HepG2 (cell line): ENCODE results near the gene PHLDB1. TPM values are rescaled to one million over a fixed set of nuclear protein-coding genes. Genes with fewer than 3 reads are reported as not detected.

Source experiments
- BCL6 ChIP-seq: IDR thresholded peaks from 2 replicates; pipeline ENCODE4 v1.6.1; 2016; ENCODE audit warnings: missing genetic modification reagents, missing compliant biosample characterization
- EP300 ChIP-seq, 3 experiments: sonication (generic) in 1 of 3; formaldehyde crosslinking in 1 of 3; IDR thresholded peaks; 2 replicates each; pipeline versions ENCODE4 v1.5.1 to v1.6.1; 2011 to 2020; ENCODE audit warnings: low read depth in 2 of 3, low read length in 2 of 3, borderline replicate concordance in 1 of 3, improper control_type of control experiment in 1 of 3, mild to moderate bottlenecking in 1 of 3, missing genetic modification reagents in 1 of 3, moderate library complexity in 1 of 3
- GZF1 ChIP-seq: sonication (generic); formaldehyde crosslinking; IDR thresholded peaks from 2 replicates; pipeline ENCODE4 v1.5.1; 2020; ENCODE audit warnings: mild to moderate bottlenecking, missing genetic modification reagents
- HDAC2 ChIP-seq: sonication (generic); formaldehyde crosslinking; IDR thresholded peaks from 2 replicates; pipeline ENCODE4 v1.4.0; 2020; ENCODE audit warnings: missing genetic modification reagents
- HMG20A ChIP-seq: IDR thresholded peaks from 2 replicates; pipeline ENCODE4 v1.6.1; 2016; ENCODE audit warnings: borderline replicate concordance
- KAT7 ChIP-seq: IDR thresholded peaks from 2 replicates; pipeline ENCODE4 v1.6.1; 2018; ENCODE audit warnings: borderline replicate concordance, missing compliant biosample characterization
- PHF21A ChIP-seq: sonication (generic); formaldehyde crosslinking; IDR thresholded peaks from 2 replicates; pipeline ENCODE4 v1.5.0; 2020; ENCODE audit warnings: mild to moderate bottlenecking, missing genetic modification reagents
- POLR2AphosphoS5 ChIP-seq: IDR thresholded peaks from 2 replicates; pipeline ENCODE4 v1.6.1; 2012; ENCODE audit warnings: low read depth, low read length
- POLR2G ChIP-seq: fragments of 200-400 bp; formaldehyde crosslinking; IDR thresholded peaks from 2 replicates; pipeline ENCODE4 v1.6.1; 2018; ENCODE audit warnings: mild to moderate bottlenecking, low read depth, low read length, moderate library complexity
- RARG ChIP-seq: sonication (generic); formaldehyde crosslinking; IDR thresholded peaks from 2 replicates; pipeline ENCODE4 v1.4.0; 2020; ENCODE audit warnings: low read depth, mild to moderate bottlenecking, missing genetic modification reagents
- RFX5 ChIP-seq: IDR thresholded peaks from 2 replicates; pipeline ENCODE4 v1.6.1; 2011; ENCODE audit warnings: low read depth, low read length, improper control_type of control experiment
- RXRA ChIP-seq: sonication (generic); formaldehyde crosslinking; IDR thresholded peaks from 2 replicates; pipeline ENCODE4 v1.5.1; 2020; ENCODE audit warnings: missing genetic modification reagents
- SALL1 ChIP-seq: sonication (generic); formaldehyde crosslinking; IDR thresholded peaks from 2 replicates; pipeline ENCODE4 v1.8.0; 2022; ENCODE audit warnings: mild to moderate bottlenecking, missing genetic modification reagents
- SCMH1 ChIP-seq: sonication (generic); formaldehyde crosslinking; IDR thresholded peaks from 2 replicates; pipeline ENCODE4 v1.9.0; 2021; ENCODE audit warnings: missing genetic modification reagents, mild to moderate bottlenecking, borderline replicate concordance
- SNAI1 ChIP-seq: sonication (generic); formaldehyde crosslinking; IDR thresholded peaks from 2 replicates; pipeline ENCODE4 v1.5.0; 2020; ENCODE audit warnings: mild to moderate bottlenecking, missing genetic modification reagents, borderline replicate concordance
- SNRNP70 ChIP-seq: fragments of 200-400 bp; formaldehyde crosslinking; IDR thresholded peaks from 2 replicates; pipeline ENCODE4 v1.6.1; 2017; ENCODE audit warnings: mild to moderate bottlenecking, low read depth, low read length, moderate library complexity
- SRY ChIP-seq: sonication (generic); formaldehyde crosslinking; IDR thresholded peaks from 2 replicates; pipeline ENCODE4 v1.8.0; 2022; ENCODE audit warnings: mild to moderate bottlenecking, missing genetic modification reagents
- SSRP1 ChIP-seq: IDR thresholded peaks from 2 replicates; pipeline ENCODE4 v1.6.1; 2016; ENCODE audit warnings: control low read depth
- STAT5B ChIP-seq: sonication (generic); formaldehyde crosslinking; IDR thresholded peaks from 2 replicates; pipeline ENCODE4 v1.4.0; 2020; ENCODE audit warnings: missing genetic modification reagents
- ZBED4 ChIP-seq: sonication (generic); formaldehyde crosslinking; IDR thresholded peaks from 2 replicates; pipeline ENCODE4 v1.4.0; 2020; ENCODE audit warnings: missing genetic modification reagents, borderline replicate concordance
- ZNF230 ChIP-seq: sonication (generic); formaldehyde crosslinking; IDR thresholded peaks from 2 replicates; pipeline ENCODE4 v1.4.0; 2020; ENCODE audit warnings: mild to moderate bottlenecking, missing genetic modification reagents
- ZNF33A ChIP-seq: sonication (generic); formaldehyde crosslinking; IDR thresholded peaks from 2 replicates; pipeline ENCODE4 v1.5.1; 2020; ENCODE audit warnings: missing genetic modification reagents, mild to moderate bottlenecking, moderate library complexity, borderline replicate concordance
- ZNF414 ChIP-seq: sonication (generic); formaldehyde crosslinking; IDR thresholded peaks from 2 replicates; pipeline ENCODE4 v1.5.0; 2020; ENCODE audit warnings: missing genetic modification reagents
- ZNF468 ChIP-seq: sonication (generic); formaldehyde crosslinking; IDR thresholded peaks from 2 replicates; pipeline ENCODE4 v1.8.0; 2022; ENCODE audit warnings: mild to moderate bottlenecking, moderate library complexity, missing genetic modification reagents
- ZNF598 ChIP-seq: sonication (generic); formaldehyde crosslinking; IDR thresholded peaks from 2 replicates; pipeline ENCODE4 v1.5.1; 2020; ENCODE audit warnings: mild to moderate bottlenecking, missing genetic modification reagents, borderline replicate concordance
- ZSCAN25 ChIP-seq: sonication (generic); formaldehyde crosslinking; IDR thresholded peaks from 2 replicates; pipeline ENCODE4 v1.8.0; 2022; ENCODE audit warnings: mild to moderate bottlenecking, missing genetic modification reagents
- polyA plus RNA-seq, 8 experiments: library from polyadenylated mRNA; depleted of rRNA in 3 of 8; stranded (reverse) in 7 of 8; unstranded in 1 of 8; fragments of >200 nt; fragmentation: Illumina TruSeq in 4 of 8; extraction: Trizol in 4 of 8; gene quantifications; 2 replicates each; pipeline versions ENCODE4 v1.2.1 to v1.2.3, GENCODE V29; 2011 to 2016; ENCODE audit warnings: low read depth in 4 of 8, missing spikeins in 1 of 8, mixed read lengths in 1 of 8; ENCODE audit not compliant: insufficient read depth in 1 of 8
- total RNA-seq, 5 experiments: library from RNA; depleted of rRNA; stranded (reverse); fragments of >200 nt; fragmentation: Illumina TruSeq; extraction: Trizol; gene quantifications; 2 replicates each; pipeline ENCODE4 v1.2.3, GENCODE V29; 2016; ENCODE audit warnings: low read depth in 1 of 5
- TF ChIP-seq, protein P1 (sequence below): IDR thresholded peaks from 2 replicates; pipeline ENCODE4 v1.6.1; 2016; ENCODE audit warnings: low read depth, borderline replicate concordance

Gene PHLDB1
- total and polyA plus RNA-seq, 2 of the 13 experiments (the other 11 are each of a cell fraction or from before 2014, with no cell fraction given): 13.8 to 14.2 TPM

DNA sequence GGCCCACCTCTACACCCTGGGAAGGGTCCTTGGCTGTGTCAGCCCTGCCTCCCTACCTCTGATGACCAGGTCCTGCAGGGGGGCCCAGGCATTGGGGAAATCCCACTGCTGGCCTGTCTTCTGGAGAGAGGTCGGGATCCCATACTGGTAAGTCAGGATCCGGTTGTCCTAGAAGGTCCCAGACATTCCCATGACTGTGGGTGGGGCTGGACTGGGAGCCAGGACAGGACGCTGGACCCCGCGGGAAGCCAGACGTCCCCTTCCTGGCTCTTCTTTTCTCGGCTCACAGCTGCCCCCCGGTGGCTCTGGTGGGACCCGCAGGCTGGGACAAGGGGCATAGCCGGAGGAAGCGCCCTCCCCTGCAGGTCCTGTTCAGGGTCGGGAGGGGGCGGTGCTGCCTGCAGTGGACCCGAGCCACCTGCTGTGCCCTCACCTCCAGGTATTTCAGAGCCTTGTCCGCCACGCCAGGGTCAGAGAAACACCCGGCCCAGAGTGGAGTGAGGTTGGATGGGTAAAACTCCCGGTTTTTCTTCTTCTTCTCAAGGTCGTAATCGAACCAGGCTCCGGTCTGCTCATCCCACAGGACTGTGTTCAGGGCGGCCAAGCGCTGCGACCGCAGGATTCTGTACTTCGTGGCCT lies 52.0 kb downstream of the PHLDB1 start (continued):
- peak; percentile 32; the same call in 1 of the 2 replicates for TF ChIP-seq ZBED4 (CRISPR knock-in tag)
- TF ChIP-seq GZF1 (CRISPR knock-in tag): 0 out of 2 replicates have a peak, but pooled peaks have one; percentile 35
- TF ChIP-seq RXRA (CRISPR knock-in tag): peak; percentile 42; the same call in 1 of the 2 replicates
- no peak for TF ChIP-seq SNAI1
- no peak for TF ChIP-seq SRY (CRISPR knock-in tag)
- no peak; the same call in 1 of the 2 replicates for TF ChIP-seq ZNF598
- no peak for TF ChIP-seq ZNF468
- TF ChIP-seq, protein P1, sequence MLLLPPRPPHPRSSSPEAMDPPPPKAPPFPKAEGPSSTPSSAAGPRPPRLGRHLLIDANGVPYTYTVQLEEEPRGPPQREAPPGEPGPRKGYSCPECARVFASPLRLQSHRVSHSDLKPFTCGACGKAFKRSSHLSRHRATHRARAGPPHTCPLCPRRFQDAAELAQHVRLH (CRISPR knock-in tag): peak; percentile 70; the same call in 1 of the 2 replicates
- no peak for TF ChIP-seq ZNF414 (CRISPR knock-in tag)
- 0 out of 2 replicates have a peak, but pooled peaks have one; percentile 26 for TF ChIP-seq PHF21A
- TF ChIP-seq BCL6 (CRISPR knock-in tag): peak; percentile 47
- TF ChIP-seq SCMH1 (CRISPR knock-in tag): no peak
- 0 out of 2 replicates have a peak, but pooled peaks have one; percentile 14 for TF ChIP-seq HMG20A
- TF ChIP-seq ZNF33A (CRISPR knock-in tag): no peak
- TF ChIP-seq SALL1 (CRISPR knock-in tag): peak; percentile 80
- peak; percentile 28 for TF ChIP-seq POLR2G
- no peak for TF ChIP-seq ZSCAN25
- TF ChIP-seq EP300 (IDR thresholded peaks at IDR 0.05; ENCODE audit: low read depth in 2 of 2, low read length in 2 of 2): 0 out of 4 replicates have a peak, but pooled peaks of 1 of the 2 experiments have one; percentile 8
- no peak for TF ChIP-seq EP300 (CRISPR knock-in tag; IDR thresholded peaks at IDR 0.05; ENCODE audit: borderline replicate concordance)
- no peak for TF ChIP-seq ZNF230 (CRISPR knock-in tag)
- no peak for TF ChIP-seq SSRP1
- peak; percentile 14; the same call in 1 of the 2 replicates for TF ChIP-seq HDAC2
- no peak for TF ChIP-seq STAT5B
- TF ChIP-seq RARG (CRISPR knock-in tag): no peak
- no peak for TF ChIP-seq POLR2AphosphoS5
- TF ChIP-seq KAT7: no peak
- no peak for TF ChIP-seq RFX5
- no peak for TF ChIP-seq SNRNP70
